HG02642 (cell line): Measurements from ENCODE around the gene PTCD1.

Source experiments
- ATAC-seq: cut with Tn5 transposase; IDR thresholded peaks from one replicate; pipeline ENCODE4 v1.9.1; 2021; ENCODE audit warnings: mild to moderate bottlenecking; ENCODE audit not compliant: unreplicated experiment, poor library complexity

PTCD1 gene

GRCh38 chr7:99373091-99374066 lies 65.2 kb downstream of the PTCD1 start:
- no peak for ATAC-seq

DNA sequence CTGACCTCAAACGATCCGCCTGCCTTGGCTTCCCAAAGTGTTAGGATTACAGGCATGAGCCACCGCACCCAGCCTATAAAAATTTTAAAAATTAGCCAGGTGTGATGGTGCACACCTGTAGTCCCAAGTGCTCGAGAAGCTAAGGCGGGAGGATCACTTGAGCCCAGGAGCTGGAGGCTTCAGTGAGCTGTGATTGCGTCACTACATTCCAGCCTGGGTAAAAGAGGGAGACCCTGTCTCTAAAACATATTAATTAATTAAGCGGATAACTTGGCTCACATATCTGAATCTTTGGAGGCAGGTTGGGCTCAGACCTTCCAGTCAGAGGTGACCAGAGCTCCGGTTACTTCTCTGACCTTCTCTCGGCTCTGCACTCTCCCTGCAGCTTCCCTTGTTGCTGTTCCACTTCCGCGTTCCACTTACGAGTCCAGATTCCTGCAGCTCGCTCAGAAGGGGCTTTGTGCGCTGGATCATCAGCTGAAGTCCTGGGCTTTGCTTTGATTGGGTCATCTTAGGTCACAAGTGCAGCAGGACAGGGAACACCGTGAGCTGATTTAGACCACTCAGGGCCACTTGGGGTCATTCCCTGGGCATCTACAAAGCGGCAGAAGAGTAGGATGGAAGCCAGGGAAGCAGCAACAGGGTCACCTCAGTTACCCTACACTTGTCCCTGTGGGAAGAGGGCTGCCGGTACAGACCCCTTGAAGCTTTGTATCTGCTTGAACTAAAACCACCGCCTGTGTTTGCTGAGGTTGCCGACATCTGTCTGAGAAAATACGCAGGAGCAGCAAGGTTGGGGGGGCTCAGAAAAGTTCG lies 66.1 kb downstream of the PTCD1 start:
- no peak for ATAC-seq

- ATAC-seq = no peak
Observed at GRCh38 chr7:99371376-99371920, 67.2 kb downstream of the PTCD1 start.

GRCh38 chr7:99369767-99370391 lies 68.7 kb downstream of the PTCD1 start:
- ATAC-seq = no peak

DNA sequence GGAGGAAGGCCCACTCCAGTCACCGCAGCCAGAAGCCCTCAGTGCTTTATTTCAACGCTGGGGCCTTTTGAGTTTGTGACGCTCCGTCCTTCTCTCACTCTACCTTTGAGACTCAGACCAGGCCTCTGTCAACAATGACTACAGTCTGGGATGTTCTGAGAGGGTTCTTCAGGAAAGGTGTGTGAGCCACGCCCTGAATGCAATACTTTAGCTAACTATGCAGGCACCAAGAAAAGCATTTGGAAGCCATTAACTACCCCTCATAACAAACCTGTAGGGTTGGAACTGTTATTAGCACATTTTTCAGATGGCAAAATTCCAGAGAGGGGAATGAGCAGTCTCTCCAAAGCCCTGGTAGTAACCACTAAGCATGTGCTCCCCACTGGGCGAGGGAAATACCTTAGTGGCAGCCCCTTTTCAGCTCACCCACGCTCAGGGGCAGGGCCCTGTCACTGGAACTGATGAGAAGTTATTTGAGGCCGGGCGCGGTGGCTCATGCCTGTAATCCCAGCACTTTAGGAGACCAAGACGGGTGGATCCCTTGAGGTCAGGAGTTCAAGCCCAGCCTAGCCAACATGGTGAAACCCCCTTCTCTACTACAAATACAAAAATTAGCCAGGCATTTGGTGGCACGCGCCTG lies 69.7 kb downstream of the PTCD1 start:
- ATAC-seq = no peak
